Brain microvascular endothelial cell (primary cell): Measurements from ENCODE around the gene LPCAT1.
"Not testable (repeated sequence)": the region's sequence is repeated elsewhere in the genome, so short reads cannot be mapped to it uniquely, and the experiment has no call there.

Source experiments
- DNase-seq: peaks from one replicate; pipeline ENCODE4 v3.0.0-alpha.2; 2020
- H3K27ac ChIP-seq: fragments of 250-450 bp; sonication (Bioruptor Pico); 2 replicates; pipeline ENCODE4 v1.5.1; 2020; ENCODE audit warnings: mild to moderate bottlenecking, moderate library complexity
- H3K27me3 ChIP-seq: fragments of 250-450 bp; sonication (Bioruptor Pico); replicated peaks from 2 replicates; pipeline ENCODE4 v1.5.1; 2020; ENCODE audit warnings: mild to moderate bottlenecking
- H3K36me3 ChIP-seq: fragments of 250-450 bp; sonication (Bioruptor Pico); replicated peaks from 2 replicates; pipeline ENCODE4 v1.5.1; 2020; ENCODE audit warnings: mild to moderate bottlenecking
- H3K4me3 ChIP-seq: 2 replicates; pipeline ENCODE4 v1.5.1; 2011; ENCODE audit warnings: low read depth, mild to moderate bottlenecking, control low read depth, low read length, moderate library complexity
- in situ Hi-C: cut with HindIII; loops from 2 replicates; pipeline ENCODE4 v1.10.0; 2017; ENCODE audit warnings: low sequenced_read_pairs, low pct_ligation_motif_present
- TF ChIP-seq, protein P1 (sequence below): IDR thresholded peaks from 2 replicates; pipeline ENCODE4 v1.5.1; 2011; ENCODE audit warnings: low read depth, mild to moderate bottlenecking, moderate library complexity, low read length, control low read depth, inconsistent platforms; ENCODE audit errors: missing control alignments

The LPCAT1 gene

DNA sequence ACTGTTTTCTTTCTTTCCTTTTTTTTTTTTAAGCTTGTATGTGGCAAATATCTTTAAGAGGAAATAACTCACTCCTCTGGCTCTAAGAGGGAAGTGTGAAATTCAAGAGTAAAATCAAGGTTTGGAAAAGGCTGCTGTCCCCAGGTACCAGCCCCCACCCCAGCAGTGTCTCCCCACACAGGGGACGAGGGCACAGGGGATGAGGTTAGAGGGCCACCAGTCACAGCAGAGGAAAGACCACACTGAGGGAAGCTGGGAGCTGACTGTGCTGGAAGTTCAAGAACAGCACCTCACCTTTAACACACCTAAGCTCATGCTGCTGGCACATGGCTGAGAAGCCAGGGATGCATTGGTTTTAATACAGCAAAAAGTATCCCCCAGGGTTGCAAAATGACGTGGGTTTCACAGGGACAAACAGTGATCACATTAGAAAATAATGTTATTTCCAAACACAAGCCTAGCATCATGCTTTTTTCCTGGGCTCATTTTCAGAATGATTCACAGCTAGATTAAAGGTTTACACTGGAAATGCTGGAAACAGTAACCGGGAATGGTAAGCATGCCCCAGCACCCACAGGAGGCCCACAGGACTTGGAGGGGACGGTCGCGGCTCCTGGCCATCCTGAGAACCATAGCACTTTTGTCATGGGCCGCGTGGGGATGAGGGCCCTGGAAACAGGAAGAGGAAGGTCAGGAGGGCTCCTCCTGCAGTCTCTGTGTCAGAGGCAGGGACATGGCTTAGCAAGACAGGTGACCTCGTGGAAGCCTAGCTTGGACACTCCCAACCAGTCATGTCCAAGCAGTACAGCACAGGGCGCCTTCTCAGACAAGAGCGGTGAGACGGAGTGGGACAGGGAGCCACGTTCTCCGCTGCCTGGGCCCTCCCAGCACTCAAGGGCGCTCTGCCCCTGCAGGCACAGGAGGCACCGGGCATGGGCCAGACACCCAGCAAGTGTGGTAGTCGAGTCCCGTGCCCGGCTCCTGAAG, 6.9 kb downstream of the LPCAT1 start:
- no peaks in the 10 kb centered on the region for H3K27me3 ChIP-seq
- no peak overlapping the region for H3K4me3 ChIP-seq
- peak; percentile 29 for DNase-seq
- TF ChIP-seq, protein P1, sequence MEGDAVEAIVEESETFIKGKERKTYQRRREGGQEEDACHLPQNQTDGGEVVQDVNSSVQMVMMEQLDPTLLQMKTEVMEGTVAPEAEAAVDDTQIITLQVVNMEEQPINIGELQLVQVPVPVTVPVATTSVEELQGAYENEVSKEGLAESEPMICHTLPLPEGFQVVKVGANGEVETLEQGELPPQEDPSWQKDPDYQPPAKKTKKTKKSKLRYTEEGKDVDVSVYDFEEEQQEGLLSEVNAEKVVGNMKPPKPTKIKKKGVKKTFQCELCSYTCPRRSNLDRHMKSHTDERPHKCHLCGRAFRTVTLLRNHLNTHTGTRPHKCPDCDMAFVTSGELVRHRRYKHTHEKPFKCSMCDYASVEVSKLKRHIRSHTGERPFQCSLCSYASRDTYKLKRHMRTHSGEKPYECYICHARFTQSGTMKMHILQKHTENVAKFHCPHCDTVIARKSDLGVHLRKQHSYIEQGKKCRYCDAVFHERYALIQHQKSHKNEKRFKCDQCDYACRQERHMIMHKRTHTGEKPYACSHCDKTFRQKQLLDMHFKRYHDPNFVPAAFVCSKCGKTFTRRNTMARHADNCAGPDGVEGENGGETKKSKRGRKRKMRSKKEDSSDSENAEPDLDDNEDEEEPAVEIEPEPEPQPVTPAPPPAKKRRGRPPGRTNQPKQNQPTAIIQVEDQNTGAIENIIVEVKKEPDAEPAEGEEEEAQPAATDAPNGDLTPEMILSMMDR = no peak
- H3K27ac ChIP-seq = no peak overlapping the region
- H3K36me3 ChIP-seq = peaks cover 13% of the 10 kb centered on the region
- in situ Hi-C loops = no loop called here

GRCh38 chr5:1515921-1516571, 7.7 kb downstream of the LPCAT1 start:
- Histone ChIP-seq H3K36me3 (peaks cover 14% of the 10 kb centered on the region), H3K27ac (no peak overlapping the region), H3K4me3 (no peak overlapping the region), H3K27me3 (no peaks in the 10 kb centered on the region)
- in situ Hi-C loops = no loop called here
- DNase-seq = no peak
- TF ChIP-seq, protein P1 = no peak

- TF ChIP-seq, protein P1 = no peak
- no peak for DNase-seq
- Histone ChIP-seq H3K27me3 (no peaks in the 10 kb centered on the region), H3K27ac (no peak overlapping the region), H3K36me3 (peaks cover 16% of the 10 kb centered on the region), H3K4me3 (no peak overlapping the region)
- in situ Hi-C loops = no loop called here
Observed at GRCh38 chr5:1515311-1515920, 8.3 kb downstream of the LPCAT1 start.

- H3K27me3 ChIP-seq, H3K27ac ChIP-seq, H3K4me3 ChIP-seq, in situ Hi-C loops, DNase-seq: not testable (repeated sequence)
- H3K36me3 ChIP-seq = peaks cover 13% of the 10 kb centered on the region
Observed at GRCh38 chr5:1514819-1515310, 8.9 kb downstream of the LPCAT1 start.

DNA sequence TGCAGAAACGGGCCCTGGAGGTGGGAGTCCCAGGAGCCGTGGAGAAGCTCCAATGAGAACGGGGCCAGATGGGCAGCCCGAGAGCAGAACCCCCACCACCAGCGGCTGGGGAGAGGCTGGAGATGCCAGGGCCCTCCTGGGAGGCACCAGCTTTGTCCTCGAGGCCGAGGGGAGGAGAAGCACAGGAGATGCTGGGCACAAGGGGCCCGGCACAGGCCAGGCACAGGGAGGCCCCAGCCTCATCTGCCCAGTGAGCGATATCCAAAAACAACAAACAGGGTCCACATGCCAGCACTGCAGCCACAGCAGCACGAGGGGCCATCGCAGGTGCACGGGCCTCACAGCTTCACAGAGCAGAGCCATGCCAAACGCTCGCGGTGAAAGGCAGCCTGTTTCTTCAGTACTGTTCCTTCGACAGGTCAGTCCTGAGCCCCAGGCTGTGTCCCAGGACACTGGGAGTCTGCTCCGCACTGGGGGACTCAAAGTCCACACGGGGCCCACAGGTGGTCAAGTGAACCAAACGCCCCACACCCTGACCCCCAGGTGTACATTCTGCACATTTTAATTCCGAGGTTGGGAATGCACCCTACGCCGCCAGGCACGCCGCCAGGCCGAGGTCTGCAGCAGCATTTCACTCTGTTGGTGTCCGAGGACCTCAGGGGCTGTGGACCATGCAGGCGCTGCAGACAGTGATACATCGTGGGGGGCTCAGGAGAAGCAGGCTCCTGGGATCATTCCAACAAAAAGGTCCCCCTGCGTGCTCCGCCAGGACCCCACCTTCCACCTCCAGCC, 9.5 kb downstream of the LPCAT1 start:
- TF ChIP-seq, protein P1 = no peak
- Histone ChIP-seq H3K36me3 (peaks cover 11% of the 10 kb centered on the region), H3K4me3 (no peak overlapping the region), H3K27ac (no peak overlapping the region), H3K27me3 (no peaks in the 10 kb centered on the region)
- in situ Hi-C loops = no loop called here
- DNase-seq = no peak
